Mesenchymal stem cell (in vitro differentiated cells and primary cell): ENCODE measurements around the gene RAB38.
A peak's percentile ranks its signal among the peaks of the same experiment; 100 is the strongest.

ENCODE experiments used
- DNase-seq: peaks from one replicate; pipeline ENCODE4 v3.0.0-alpha.2; 2013
- H2AFZ ChIP-seq: one replicate; pipeline ENCODE4 v1.6.1; 2013; ENCODE audit warnings: low read depth, mild to moderate bottlenecking, control low read depth, inconsistent platforms, low read length, moderate library complexity
- H2AK5ac ChIP-seq: 2 replicates; pipeline ENCODE4 v1.6.1; 2013; ENCODE audit warnings: low read length, moderate library complexity, mild to moderate bottlenecking, inconsistent platforms; ENCODE audit not compliant: severe bottlenecking
- H2BK120ac ChIP-seq: one replicate; pipeline ENCODE4 v1.6.1; 2013; ENCODE audit warnings: low read depth, mild to moderate bottlenecking, inconsistent platforms, low read length, moderate library complexity
- H2BK12ac ChIP-seq, 2 experiments: one replicate each; pipeline ENCODE4 v1.6.1; 2013; ENCODE audit warnings: inconsistent platforms in 2 of 2, low read length in 2 of 2, mild to moderate bottlenecking in 2 of 2, moderate library complexity in 2 of 2, control low read depth in 1 of 2
- H2BK15ac ChIP-seq: one replicate; pipeline ENCODE4 v1.6.1; 2013; ENCODE audit warnings: mild to moderate bottlenecking, low read depth, inconsistent platforms; ENCODE audit not compliant: poor library complexity, severe bottlenecking
- H2BK5ac ChIP-seq: 2 replicates; pipeline ENCODE4 v1.6.1; 2013; ENCODE audit warnings: low read depth, mild to moderate bottlenecking, low read length, control low read depth, inconsistent platforms; ENCODE audit not compliant: poor library complexity, severe bottlenecking
- H3K14ac ChIP-seq, 2 experiments: one replicate each; pipeline ENCODE4 v1.6.1; 2013; ENCODE audit warnings: inconsistent platforms in 2 of 2, low read length in 2 of 2, control low read depth in 1 of 2, mild to moderate bottlenecking in 1 of 2, moderate library complexity in 1 of 2
- H3K18ac ChIP-seq, 2 experiments: one replicate each; pipeline ENCODE4 v1.6.1; 2013; ENCODE audit warnings: inconsistent platforms in 2 of 2, low read length in 2 of 2, control low read depth in 1 of 2, low read depth in 1 of 2, mild to moderate bottlenecking in 1 of 2
- H3K23ac ChIP-seq, 2 experiments: one replicate each; pipeline ENCODE4 v1.6.1; 2013; ENCODE audit warnings: inconsistent platforms in 2 of 2, low read length in 2 of 2, mild to moderate bottlenecking in 2 of 2, moderate library complexity in 2 of 2, control low read depth in 1 of 2
- H3K27ac ChIP-seq: 2 replicates; pipeline ENCODE4 v1.5.1; 2013; ENCODE audit warnings: mild to moderate bottlenecking, moderate library complexity, low read length, control low read depth, inconsistent platforms; ENCODE audit not compliant: poor library complexity, severe bottlenecking
- H3K27me3 ChIP-seq, 2 experiments: 2 replicates each; pipeline versions ENCODE4 v1.6.1 to v1.7.0; 2013; ENCODE audit warnings: low read length in 2 of 2, mild to moderate bottlenecking in 2 of 2, moderate library complexity in 2 of 2, control low read depth in 1 of 2, inconsistent platforms in 1 of 2; ENCODE audit not compliant: control insufficient read depth in 1 of 2, insufficient read depth in 1 of 2
- H3K36me3 ChIP-seq, 2 experiments: 2 replicates each; pipeline versions ENCODE4 v1.6.1 to v1.7.0; 2013; ENCODE audit warnings: low read length in 2 of 2, control low read depth in 1 of 2, inconsistent platforms in 1 of 2, low read depth in 1 of 2, mild to moderate bottlenecking in 1 of 2; ENCODE audit not compliant: insufficient read depth in 2 of 2, control insufficient read depth in 1 of 2
- H3K4ac ChIP-seq, 2 experiments: one replicate each; pipeline ENCODE4 v1.6.1; 2013; ENCODE audit warnings: inconsistent platforms in 2 of 2, low read length in 2 of 2, mild to moderate bottlenecking in 2 of 2, moderate library complexity in 2 of 2, control low read depth in 1 of 2, low read depth in 1 of 2
- H3K4me1 ChIP-seq: 2 replicates; pipeline ENCODE4 v1.6.1; 2013; ENCODE audit warnings: low read depth, low read length, control low read depth; ENCODE audit not compliant: control insufficient read depth, insufficient read depth
- H3K4me2 ChIP-seq: 2 replicates; pipeline ENCODE4 v1.6.1; 2013; ENCODE audit warnings: low read length, mild to moderate bottlenecking, inconsistent platforms; ENCODE audit not compliant: poor library complexity, severe bottlenecking
- H3K4me3 ChIP-seq, 2 experiments: 2 replicates each; pipeline versions ENCODE4 v1.5.1 to v1.7.0; 2013; ENCODE audit warnings: low read length in 2 of 2, mild to moderate bottlenecking in 2 of 2, control low read depth in 1 of 2, low read depth in 1 of 2; ENCODE audit not compliant: insufficient read depth in 1 of 2
- H3K79me1 ChIP-seq: replicated peaks from 2 replicates; pipeline ENCODE4 v1.6.1; 2013; ENCODE audit warnings: mild to moderate bottlenecking, control low read depth, low read length, inconsistent platforms; ENCODE audit not compliant: poor library complexity, severe bottlenecking
- H3K9ac ChIP-seq: 2 replicates; pipeline ENCODE4 v1.7.0; 2013; ENCODE audit warnings: mild to moderate bottlenecking, low read length, moderate library complexity
- H3K9me3 ChIP-seq: 2 replicates; pipeline ENCODE4 v1.7.0; 2013; ENCODE audit warnings: mild to moderate bottlenecking, low read length; ENCODE audit not compliant: control insufficient read depth
- H4K8ac ChIP-seq: one replicate; pipeline ENCODE4 v1.6.1; 2013; ENCODE audit warnings: inconsistent platforms, mild to moderate bottlenecking, low read length, moderate library complexity
- H4K91ac ChIP-seq: one replicate; pipeline ENCODE4 v1.6.1; 2013; ENCODE audit warnings: mild to moderate bottlenecking, low read length, inconsistent platforms
- WGBS: methylation state at CpG from one replicate; pipeline ENCODE4 v1.1.7; 2013; ENCODE audit warnings: mixed read lengths; 5-methylcytosine and 5-hydroxymethylcytosine counted together

The RAB38 gene

DNA sequence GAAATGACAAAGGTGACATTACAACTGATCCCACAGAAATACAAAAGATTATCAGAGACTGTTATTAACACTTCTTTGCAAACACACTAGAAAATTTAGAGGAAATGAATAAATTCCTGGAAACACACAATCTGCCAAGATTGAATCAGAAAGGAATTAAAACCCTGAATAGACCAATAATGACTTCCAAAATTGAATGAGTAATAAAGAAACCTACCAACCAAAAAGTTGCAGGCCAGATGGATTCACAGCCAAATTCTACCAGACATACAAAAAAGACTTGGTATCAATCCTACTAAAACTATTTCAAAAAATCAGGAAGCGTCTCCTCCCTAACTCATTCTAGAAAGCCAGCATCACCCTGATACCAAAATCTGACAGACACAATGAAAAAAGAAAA lies 17.2 kb downstream of the RAB38 start:
- Histone ChIP-seq H4K91ac (no peak overlapping the region), H3K27ac (no peak overlapping the region), H3K18ac (no peak overlapping the region), H4K8ac (no peak overlapping the region), H3K9ac (no peak overlapping the region), H3K4me1 (no peaks in the 10 kb centered on the region), H3K4me3 (no peak overlapping the region), H3K4ac (no peak overlapping the region), H3K9me3 (peaks cover 6% of the 10 kb centered on the region), H2BK12ac (no peak overlapping the region), H3K36me3 (peaks cover 0 to 9% of the 10 kb centered on the region in 2 experiments), H2BK5ac (no peak overlapping the region), H3K27me3 (no peaks in the 10 kb centered on the region), H3K79me1 (peaks cover 2% of the 10 kb centered on the region), H2AFZ (no peak overlapping the region), H2AK5ac (no peak overlapping the region), H2BK15ac (no peak overlapping the region), H3K23ac (no peak overlapping the region), H2BK120ac (no peak overlapping the region), H3K4me2 (no peak overlapping the region), H3K14ac (no peak overlapping the region)
- no peak for DNase-seq
- 80% methylated on average over 1 of the region's 1 CpG for WGBS

DNA sequence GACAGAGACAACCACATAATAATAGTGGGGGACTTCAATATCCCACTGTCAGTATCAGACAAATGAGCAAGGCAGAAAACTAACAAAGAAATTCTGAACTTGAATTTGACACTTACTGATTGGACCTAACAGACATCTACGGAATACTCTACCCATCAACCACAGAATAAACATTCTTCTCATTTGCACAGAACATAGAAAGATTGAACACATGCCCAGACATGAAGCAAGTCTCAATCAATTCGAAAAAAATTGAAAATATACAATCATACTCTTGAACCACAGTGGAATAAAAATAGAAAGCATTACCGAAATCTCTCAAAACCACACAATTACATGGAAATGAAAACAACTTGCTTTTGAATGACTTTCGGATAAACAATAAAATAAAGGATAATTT lies 17.9 kb downstream of the RAB38 start:
- Histone ChIP-seq H3K14ac (no peak overlapping the region), H3K27me3 (no peaks in the 10 kb centered on the region), H3K9me3 (peaks cover 6% of the 10 kb centered on the region), H3K27ac (no peak overlapping the region), H2BK12ac (no peak overlapping the region), H3K9ac (no peak overlapping the region), H3K4me2 (no peak overlapping the region), H4K8ac (no peak overlapping the region), H3K36me3 (peaks cover 0 to 9% of the 10 kb centered on the region in 2 experiments), H2AFZ (no peak overlapping the region), H2BK15ac (no peak overlapping the region), H3K4me3 (no peak overlapping the region), H3K79me1 (peaks cover 2% of the 10 kb centered on the region), H2BK120ac (no peak overlapping the region), H4K91ac (no peak overlapping the region), H2BK5ac (no peak overlapping the region), H3K4ac (no peak overlapping the region), H2AK5ac (no peak overlapping the region), H3K23ac (no peak overlapping the region), H3K4me1 (no peaks in the 10 kb centered on the region), H3K18ac (no peak overlapping the region)
- WGBS, result 84% methylated on average over 2 of the region's 4 CpGs
- no peak for DNase-seq

DNA sequence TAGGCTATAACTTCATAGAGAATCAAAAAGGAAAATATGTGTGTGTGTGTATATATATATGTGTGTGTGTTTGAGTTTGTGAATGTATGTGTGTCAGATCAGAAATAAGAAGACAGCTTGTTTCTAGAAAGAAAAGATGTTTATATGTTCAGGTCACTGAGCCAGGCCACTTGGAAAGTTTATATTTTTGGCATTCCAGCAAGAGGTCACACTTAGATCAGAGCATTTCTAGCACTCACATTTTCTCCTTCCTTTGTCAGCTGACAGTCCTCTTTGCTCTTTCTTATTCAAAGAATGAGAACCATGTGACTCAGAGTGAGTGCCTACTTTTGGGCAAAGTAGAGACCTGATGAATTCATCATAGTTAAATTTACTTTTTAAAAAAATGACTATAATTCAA lies 22.9 kb downstream of the RAB38 start:
- no peak overlapping the region for H3K14ac ChIP-seq
- H3K9me3 ChIP-seq, result peaks cover 6% of the 10 kb centered on the region
- peaks cover 0 to 9% of the 10 kb centered on the region in 2 experiments for H3K36me3 ChIP-seq
- H2BK12ac ChIP-seq, result no peak overlapping the region
- DNase-seq, result peak; percentile 45
- H3K23ac ChIP-seq, result no peak overlapping the region
- no peak overlapping the region for H3K27ac ChIP-seq
- no peaks in the 10 kb centered on the region for H3K27me3 ChIP-seq
- H3K4ac ChIP-seq, result no peak overlapping the region
- H3K4me1 ChIP-seq, result no peaks in the 10 kb centered on the region
- H2AFZ ChIP-seq, result no peak overlapping the region
- no peak overlapping the region for H3K4me3 ChIP-seq
- H2AK5ac ChIP-seq, result no peak overlapping the region
- H4K91ac ChIP-seq, result no peak overlapping the region
- H3K4me2 ChIP-seq, result no peak overlapping the region
- no peak overlapping the region for H3K18ac ChIP-seq
- peaks cover 2% of the 10 kb centered on the region for H3K79me1 ChIP-seq
- H4K8ac ChIP-seq, result no peak overlapping the region
- H3K9ac ChIP-seq, result no peak overlapping the region
- H2BK120ac ChIP-seq, result no peak overlapping the region
- no peak overlapping the region for H2BK15ac ChIP-seq
- no peak overlapping the region for H2BK5ac ChIP-seq

DNA sequence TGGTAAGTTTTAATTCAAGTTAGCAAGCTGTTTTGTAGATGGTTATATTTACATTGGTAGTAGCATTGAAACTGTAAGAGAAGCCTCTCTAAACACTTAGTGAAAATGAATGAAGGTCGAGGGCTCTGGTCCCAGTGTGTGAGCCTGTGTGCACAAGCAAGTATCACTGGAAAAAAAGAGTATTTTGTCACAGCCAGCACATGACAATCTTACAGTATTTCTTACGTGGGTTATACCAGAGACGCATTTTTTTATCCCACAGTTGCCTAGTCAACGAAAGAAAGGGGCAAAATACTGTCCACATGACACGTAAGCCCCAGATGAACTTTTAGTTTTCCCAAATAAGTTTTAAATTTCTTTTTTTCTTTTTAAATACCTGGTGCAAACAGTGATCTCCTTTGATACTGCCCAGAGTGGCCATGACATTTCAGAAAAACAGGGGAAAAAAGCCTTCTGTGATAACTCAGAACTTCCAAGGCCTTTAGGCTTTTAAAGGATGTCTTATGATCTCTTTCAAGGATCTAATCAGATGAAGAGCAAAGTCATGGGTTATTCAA lies 23.5 kb downstream of the RAB38 start:
- H3K79me1 ChIP-seq, result peaks cover 2% of the 10 kb centered on the region
- no peaks in the 10 kb centered on the region for H3K4me1 ChIP-seq
- H3K27me3 ChIP-seq, result no peaks in the 10 kb centered on the region
- no peak overlapping the region for H3K4me2 ChIP-seq
- peak; percentile 38 for DNase-seq
- H3K4ac ChIP-seq, result no peak overlapping the region
- no peak overlapping the region for H3K4me3 ChIP-seq
- H3K14ac ChIP-seq, result no peak overlapping the region
- H2BK5ac ChIP-seq, result no peak overlapping the region
- no peak overlapping the region for H4K8ac ChIP-seq
- H3K23ac ChIP-seq, result no peak overlapping the region
- no peak overlapping the region for H3K9ac ChIP-seq
- no peak overlapping the region for H3K18ac ChIP-seq
- peaks cover 0 to 9% of the 10 kb centered on the region in 2 experiments for H3K36me3 ChIP-seq
- no peak overlapping the region for H4K91ac ChIP-seq
- no peak overlapping the region for H2BK12ac ChIP-seq
- 88% methylated on average over 5 of the region's 5 CpGs for WGBS
- no peak overlapping the region for H2AFZ ChIP-seq
- no peak overlapping the region for H2BK15ac ChIP-seq
- H2BK120ac ChIP-seq, result no peak overlapping the region
- no peak overlapping the region for H2AK5ac ChIP-seq
- H3K9me3 ChIP-seq, result peaks cover 6% of the 10 kb centered on the region
- H3K27ac ChIP-seq, result no peak overlapping the region
